ENCODE results near the gene UROD. TPM values are rescaled to one million over a fixed set of nuclear protein-coding genes. Genes with fewer than 3 reads are reported as not detected.

The UROD gene
- total RNA-seq, 1 experiment from 2014 or later: 85.8 TPM

DNA sequence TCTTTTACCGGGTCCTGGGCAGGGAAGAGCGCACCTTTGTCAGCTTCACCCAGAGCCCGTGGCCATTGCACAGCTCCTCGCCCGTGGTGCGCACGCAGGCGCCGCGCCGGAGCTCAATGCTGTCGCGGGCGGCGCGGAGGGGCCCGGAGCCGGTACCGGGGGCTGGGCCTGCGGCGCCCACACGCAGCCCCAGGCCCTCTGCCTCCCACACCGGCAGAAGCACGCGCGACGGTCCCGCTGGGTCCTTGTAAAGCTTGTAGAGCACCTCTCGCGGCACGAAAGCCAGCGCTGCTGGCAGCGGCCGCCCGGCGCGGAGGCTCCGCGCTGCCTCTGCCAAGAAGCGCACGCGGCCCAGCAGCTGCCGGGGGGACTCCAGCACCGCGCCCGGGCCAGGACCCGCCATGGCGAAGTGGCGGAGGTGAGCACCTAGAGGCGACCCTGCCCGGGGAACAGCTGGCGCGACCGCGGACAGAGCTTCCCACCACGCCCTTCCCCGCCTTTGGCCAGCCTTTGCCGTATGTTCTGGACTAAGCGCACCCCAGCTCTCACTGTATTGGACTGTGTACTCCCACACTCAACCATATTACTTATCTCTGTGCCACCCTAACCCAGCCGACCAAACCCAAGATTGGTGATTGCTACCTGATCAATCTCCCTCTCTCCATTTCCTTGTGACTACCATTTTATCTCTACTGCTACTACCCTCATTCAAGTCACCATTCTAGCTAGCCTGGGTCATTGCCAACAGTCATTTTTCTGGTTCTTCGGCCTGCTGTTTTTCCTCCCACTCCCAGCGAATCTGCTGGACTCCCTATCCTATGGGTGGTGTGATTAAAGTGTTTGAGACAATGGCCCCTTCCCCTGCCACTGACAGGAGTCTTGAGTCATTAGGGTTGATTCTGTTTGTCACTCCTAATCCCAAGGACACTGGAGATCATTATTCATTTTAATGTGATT is 921 bp upstream of the UROD start, which contains the start of gene HECTD3:
Gene HECTD3, minus strand, starts transcription at position 470 of the 957 bp plus-strand sequence. Its CDS starts 67 bp downstream, at position 403.
- H3K36me3 ChIP-seq (ENCODE audit: insufficient read depth, low read length, poor library complexity, severe bottlenecking): peaks cover 9% of the 10 kb centered on the region
- H3K4me3 ChIP-seq (ENCODE audit: low read depth, low read length, poor library complexity, severe bottlenecking): peak within 1 kb of the TSS; percentile 85
- peak; percentile 80 for DNase-seq (ENCODE audit: low spot score)
- H3K4me1 ChIP-seq (ENCODE audit: insufficient read depth, low read length, poor library complexity, severe bottlenecking): peaks cover 10% of the 10 kb centered on the region
- intact Hi-C loops (cut with micrococcal nuclease; ENCODE audit: unreplicated experiment): loop anchor here (2.0 to 10.0 kb wide), 5 partner anchors 168 to 564 kb away; partner anchors contain the start of genes BEST4, PTCH2, RNU5D-1 and ZSWIM5
- no peaks in the 10 kb centered on the region for H3K9me3 ChIP-seq (ENCODE audit: low read depth, low read length, poor library complexity, severe bottlenecking)
- POLR2A ChIA-PET (ENCODE audit: low non-redundant PET): interaction anchor here (0.5 to 0.6 kb wide), 3 partner anchors 195 to 1106 kb away, joined by 3 to 7 read pairs (median 5); partner anchors contain the start of gene ZSWIM5
- CTCF ChIA-PET: interaction anchor here (1.1 kb wide), 1 partner anchor 292 kb away, joined by 12 read pairs; no protein-coding TSS in a partner anchor
- TF ChIP-seq EZH2 (IDR thresholded peaks at IDR 0.05; ENCODE audit: borderline replicate concordance, low read depth, low read length, poor library complexity, severe bottlenecking) (no peak), CTCF (conservative IDR thresholded peaks at IDR 0.05; ENCODE audit: low read depth, low read length) (no peak)
- TSS peak; percentile 46 for BruUV-seq (replicated peaks)
- peak within 1 kb of the TSS; percentile 68 for H3K27ac ChIP-seq (ENCODE audit: low read depth, low read length, poor library complexity, severe bottlenecking)
- H3K27me3 ChIP-seq (replicated peaks; ENCODE audit: insufficient read depth, low read depth, low read length, poor library complexity): no peaks in the 10 kb centered on the region

DNA sequence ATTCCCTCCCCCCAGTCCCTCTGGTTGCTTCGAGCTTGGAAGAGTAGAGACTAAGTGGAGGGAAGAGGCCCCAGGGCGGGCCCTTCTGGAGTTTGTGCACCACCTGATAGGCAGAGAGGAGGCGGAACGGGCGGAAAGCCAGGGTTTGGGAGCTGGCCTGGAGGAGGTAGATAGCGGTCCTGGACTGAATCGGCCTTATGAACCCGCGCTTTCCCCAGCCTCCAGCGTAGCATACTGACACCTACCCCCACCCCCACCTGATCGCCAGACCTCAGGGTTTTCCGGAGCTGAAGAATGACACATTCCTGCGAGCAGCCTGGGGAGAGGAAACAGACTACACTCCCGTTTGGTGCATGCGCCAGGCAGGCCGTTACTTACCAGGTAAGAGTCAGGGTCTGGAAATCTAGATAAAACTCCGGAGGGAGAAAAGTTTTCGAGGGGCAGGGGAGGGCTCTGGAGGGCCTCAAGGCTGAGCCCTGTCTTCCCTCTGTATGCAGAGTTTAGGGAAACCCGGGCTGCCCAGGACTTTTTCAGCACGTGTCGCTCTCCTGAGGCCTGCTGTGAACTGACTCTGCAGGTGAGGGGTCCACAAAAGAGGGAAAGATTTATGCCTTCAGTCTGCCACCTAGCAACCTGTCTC is 705 bp downstream of the UROD start:
- H3K27ac ChIP-seq (ENCODE audit: low read depth, low read length, poor library complexity, severe bottlenecking): peak overlapping the region; percentile 68
- no peaks in the 10 kb centered on the region for H3K9me3 ChIP-seq (ENCODE audit: low read depth, low read length, poor library complexity, severe bottlenecking)
- POLR2A ChIA-PET (ENCODE audit: low non-redundant PET): interaction anchor here (0.6 to 0.9 kb wide), 2 partner anchors 100 to 238 kb away, joined by 3 to 4 read pairs; partner anchors contain the start of gene RPS8
- intact Hi-C loops (cut with micrococcal nuclease; ENCODE audit: unreplicated experiment): loop anchor here (5.0 to 10.0 kb wide), 4 partner anchors 192 to 562 kb away; partner anchors contain the start of genes BEST4, RNU5D-1 and ZSWIM5
- H3K27me3 ChIP-seq (replicated peaks; ENCODE audit: insufficient read depth, low read depth, low read length, poor library complexity): no peaks in the 10 kb centered on the region
- DNase-seq (ENCODE audit: low spot score): peak; percentile 49
- peak overlapping the region; percentile 85 for H3K4me3 ChIP-seq (ENCODE audit: low read depth, low read length, poor library complexity, severe bottlenecking)
- TF ChIP-seq CTCF (conservative IDR thresholded peaks at IDR 0.05; ENCODE audit: low read depth, low read length): no peak
- peaks cover 5% of the 10 kb centered on the region for H3K36me3 ChIP-seq (ENCODE audit: insufficient read depth, low read length, poor library complexity, severe bottlenecking)
- peaks cover 10% of the 10 kb centered on the region for H3K4me1 ChIP-seq (ENCODE audit: insufficient read depth, low read length, poor library complexity, severe bottlenecking)
- BruUV-seq (replicated peaks): no TSS peak
- CTCF ChIA-PET: interaction anchor here (1.1 to 1.5 kb wide), 2 partner anchors 287 to 291 kb away, joined by 5 to 12 read pairs; no protein-coding TSS in a partner anchor

DNA sequence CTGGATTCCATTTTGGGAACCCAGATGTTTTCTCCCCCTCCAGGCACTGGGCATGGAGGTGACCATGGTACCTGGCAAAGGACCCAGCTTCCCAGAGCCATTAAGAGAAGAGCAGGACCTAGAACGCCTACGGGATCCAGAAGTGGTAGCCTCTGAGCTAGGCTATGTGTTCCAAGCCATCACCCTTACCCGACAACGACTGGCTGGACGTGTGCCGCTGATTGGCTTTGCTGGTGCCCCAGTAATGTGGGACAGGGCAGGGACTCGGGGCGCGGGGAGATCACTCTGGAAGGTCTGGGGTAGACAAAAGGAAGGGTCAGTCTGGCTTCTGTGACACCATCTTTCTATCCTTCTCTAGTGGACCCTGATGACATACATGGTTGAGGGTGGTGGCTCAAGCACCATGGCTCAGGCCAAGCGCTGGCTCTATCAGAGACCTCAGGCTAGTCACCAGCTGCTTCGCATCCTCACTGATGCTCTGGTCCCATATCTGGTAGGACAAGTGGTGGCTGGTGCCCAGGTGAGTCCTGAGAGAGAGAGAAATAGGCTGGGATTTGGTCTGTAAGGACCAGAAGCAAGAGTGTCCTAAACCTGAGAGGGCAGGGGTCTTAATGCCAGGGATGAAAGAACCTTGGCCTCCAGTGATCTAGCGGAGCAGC is 1.6 kb downstream of the UROD start:
- H3K9me3 ChIP-seq (ENCODE audit: low read depth, low read length, poor library complexity, severe bottlenecking): no peaks in the 10 kb centered on the region
- H3K4me3 ChIP-seq (ENCODE audit: low read depth, low read length, poor library complexity, severe bottlenecking): peak overlapping the region; percentile 85
- intact Hi-C loops (cut with micrococcal nuclease; ENCODE audit: unreplicated experiment): loop anchor here (1.0 to 10.0 kb wide), 6 partner anchors 191 to 561 kb away; partner anchors contain the start of genes BEST4, RNU5D-1 and ZSWIM5
- TF ChIP-seq CTCF (conservative IDR thresholded peaks at IDR 0.05; ENCODE audit: low read depth, low read length) (no peak), EZH2 (IDR thresholded peaks at IDR 0.05; ENCODE audit: borderline replicate concordance, low read depth, low read length, poor library complexity, severe bottlenecking) (no peak)
- CTCF ChIA-PET: interaction anchor here (0.5 to 1.6 kb wide), 7 partner anchors 284 to 1033 kb away, joined by 3 to 9 read pairs (median 6); partner anchors contain the start of genes MUTYH and TOE1
- H3K4me1 ChIP-seq (ENCODE audit: insufficient read depth, low read length, poor library complexity, severe bottlenecking): peaks cover 10% of the 10 kb centered on the region
- POLR2A ChIA-PET (ENCODE audit: low non-redundant PET): no interaction called here
- H3K36me3 ChIP-seq (ENCODE audit: insufficient read depth, low read length, poor library complexity, severe bottlenecking): peaks cover 5% of the 10 kb centered on the region
- no TSS peak for BruUV-seq (replicated peaks)
- no peak for DNase-seq (ENCODE audit: low spot score)
- H3K27me3 ChIP-seq (replicated peaks; ENCODE audit: insufficient read depth, low read depth, low read length, poor library complexity): no peaks in the 10 kb centered on the region
- H3K27ac ChIP-seq (ENCODE audit: low read depth, low read length, poor library complexity, severe bottlenecking): no peak overlapping the region

Data from A673 (cell line).